PC-3 (cell line): Measurements from ENCODE around the gene SDHAF4.

Experiments used
- EZH2 ChIP-seq: fragments of 300-600 bp; sonication (generic); IDR thresholded peaks from one replicate; pipeline ENCODE4 v1.6.1; 2017; ENCODE audit warnings: antibody characterized with exemption, mild to moderate bottlenecking, low read length; ENCODE audit not compliant: unreplicated experiment
- TF ChIP-seq, protein P1 (sequence below): fragments of 300-600 bp; sonication (generic); conservative IDR thresholded peaks from 2 replicates; pipeline ENCODE4 v1.5.1; 2017; ENCODE audit warnings: antibody characterized with exemption, low read depth, mild to moderate bottlenecking, low read length

GRCh38 chr6:70530023-70530422 is 36.7 kb upstream of the SDHAF4 start:
- TF ChIP-seq, protein P1, sequence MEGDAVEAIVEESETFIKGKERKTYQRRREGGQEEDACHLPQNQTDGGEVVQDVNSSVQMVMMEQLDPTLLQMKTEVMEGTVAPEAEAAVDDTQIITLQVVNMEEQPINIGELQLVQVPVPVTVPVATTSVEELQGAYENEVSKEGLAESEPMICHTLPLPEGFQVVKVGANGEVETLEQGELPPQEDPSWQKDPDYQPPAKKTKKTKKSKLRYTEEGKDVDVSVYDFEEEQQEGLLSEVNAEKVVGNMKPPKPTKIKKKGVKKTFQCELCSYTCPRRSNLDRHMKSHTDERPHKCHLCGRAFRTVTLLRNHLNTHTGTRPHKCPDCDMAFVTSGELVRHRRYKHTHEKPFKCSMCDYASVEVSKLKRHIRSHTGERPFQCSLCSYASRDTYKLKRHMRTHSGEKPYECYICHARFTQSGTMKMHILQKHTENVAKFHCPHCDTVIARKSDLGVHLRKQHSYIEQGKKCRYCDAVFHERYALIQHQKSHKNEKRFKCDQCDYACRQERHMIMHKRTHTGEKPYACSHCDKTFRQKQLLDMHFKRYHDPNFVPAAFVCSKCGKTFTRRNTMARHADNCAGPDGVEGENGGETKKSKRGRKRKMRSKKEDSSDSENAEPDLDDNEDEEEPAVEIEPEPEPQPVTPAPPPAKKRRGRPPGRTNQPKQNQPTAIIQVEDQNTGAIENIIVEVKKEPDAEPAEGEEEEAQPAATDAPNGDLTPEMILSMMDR, result no peak
- no peak for TF ChIP-seq EZH2
